Tibial nerve (tissue), 3 donors: ENCODE results near the gene DHRS7.

Experiments used
- CTCF ChIP-seq, 5 experiments: fragments of 200-600 bp in 3 of 5; fragments of 450-650 bp in 2 of 5; sonication (generic) in 3 of 5; IDR thresholded peaks; one replicate each; pipeline ENCODE4 v1.5.1; 2016 to 2019; ENCODE audit warnings: antibody characterized with exemption in 5 of 5, mild to moderate bottlenecking in 3 of 5, moderate library complexity in 2 of 5
- POLR2A ChIP-seq, 2 donors: fragments of 450-650 bp; IDR thresholded peaks; one replicate each; pipeline ENCODE4 v1.6.1; 2017; ENCODE audit warnings: antibody characterized with exemption in 2 of 2, mild to moderate bottlenecking in 2 of 2, moderate library complexity in 2 of 2

- no peak for TF ChIP-seq CTCF (IDR thresholded peaks at IDR 0.05)
- no peak for TF ChIP-seq POLR2A (IDR thresholded peaks at IDR 0.05)
Measured at GRCh38 chr14:60174352-60175254, 9.4 kb upstream of the DHRS7 start.
